ENCODE data around the gene WDTC1. TPM values are rescaled to one million over a fixed set of nuclear protein-coding genes. Genes with fewer than 3 reads are reported as not detected.

WDTC1 gene
- total RNA-seq, 4 donors from 2014 or later, result 40.0 to 75.5 (median 49.9) TPM

DNA sequence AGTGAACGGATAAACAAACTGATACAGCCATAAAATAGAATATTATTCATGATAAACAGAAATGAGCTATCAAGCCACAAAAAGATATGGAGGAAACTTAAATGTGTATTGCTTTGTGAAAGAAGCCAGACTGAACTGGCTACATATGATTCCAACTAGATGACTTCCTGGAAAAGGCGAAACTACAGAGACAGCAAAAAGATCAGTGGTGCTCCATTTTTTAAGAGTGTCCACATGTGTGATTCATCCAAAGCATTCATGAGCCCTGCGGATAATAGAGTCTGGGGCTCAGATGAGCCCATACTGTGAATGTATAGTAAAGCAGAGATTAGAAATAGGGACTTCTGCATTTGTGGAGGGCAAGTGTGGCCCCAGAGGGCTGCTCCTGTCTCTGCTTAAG, 79.7 kb downstream of the WDTC1 start:
- Histone ChIP-seq H3K9me3 (no peaks in the 10 kb centered on the region), H3K36me3 (peaks cover 0 to 6% of the 10 kb centered on the region in 2 donors), H3K4me1 (no peaks in the 10 kb centered on the region), H3K4me3 (no peak overlapping the region), H3K27me3 (no peaks in the 10 kb centered on the region), H3K27ac (no peak overlapping the region)
- 59 to 65% methylated on average over 2 to 3 of the region's 3 CpGs for whole genome bisulfite sequencing, 2 donors (ENCODE audit: low coverage in 1 of 2)
- ATAC-seq, result no peak
- TF ChIP-seq POLR2A (IDR thresholded peaks at IDR 0.05) (no peak), CTCF (IDR thresholded peaks at IDR 0.05) (no peak), POLR2AphosphoS5 (IDR thresholded peaks at IDR 0.05) (no peak), EP300 (IDR thresholded peaks at IDR 0.05) (no peak)

DNA sequence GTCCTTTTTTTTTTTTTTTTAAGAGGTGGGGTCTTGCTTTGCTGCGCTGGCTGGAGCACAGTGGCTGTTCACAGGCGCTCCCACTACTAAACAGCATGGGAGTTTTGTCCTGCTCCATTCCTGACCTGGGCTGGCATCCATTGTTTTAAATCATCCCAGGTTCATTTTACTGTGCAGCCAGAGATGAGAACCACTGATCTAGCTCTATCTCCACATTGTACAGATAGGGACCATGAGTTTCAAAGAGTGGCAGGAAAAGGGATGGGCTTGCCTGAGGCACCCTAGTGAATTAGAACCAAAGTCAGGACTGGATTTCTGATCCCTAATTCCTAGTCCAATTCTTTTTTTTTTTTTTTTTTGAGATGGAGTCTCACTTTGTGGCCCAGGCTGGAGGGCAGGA, 80.3 kb downstream of the WDTC1 start:
- H3K36me3 ChIP-seq, result peaks cover 0 to 6% of the 10 kb centered on the region in 2 donors
- no peak overlapping the region for H3K4me3 ChIP-seq
- 91% methylated on average over 2 of the region's 2 CpGs; no CpG with 5 or more reads in 1 of the 2 donors for WGBS, 2 donors (ENCODE audit: low coverage in 1 of 2)
- H3K9me3 ChIP-seq, result no peaks in the 10 kb centered on the region
- TF ChIP-seq EP300 (IDR thresholded peaks at IDR 0.05) (no peak), POLR2A (IDR thresholded peaks at IDR 0.05) (no peak), CTCF (IDR thresholded peaks at IDR 0.05) (no peak), POLR2AphosphoS5 (IDR thresholded peaks at IDR 0.05) (no peak)
- ATAC-seq, result no peak
- no peaks in the 10 kb centered on the region for H3K27me3 ChIP-seq
- H3K4me1 ChIP-seq, result no peaks in the 10 kb centered on the region
- no peak overlapping the region for H3K27ac ChIP-seq

DNA sequence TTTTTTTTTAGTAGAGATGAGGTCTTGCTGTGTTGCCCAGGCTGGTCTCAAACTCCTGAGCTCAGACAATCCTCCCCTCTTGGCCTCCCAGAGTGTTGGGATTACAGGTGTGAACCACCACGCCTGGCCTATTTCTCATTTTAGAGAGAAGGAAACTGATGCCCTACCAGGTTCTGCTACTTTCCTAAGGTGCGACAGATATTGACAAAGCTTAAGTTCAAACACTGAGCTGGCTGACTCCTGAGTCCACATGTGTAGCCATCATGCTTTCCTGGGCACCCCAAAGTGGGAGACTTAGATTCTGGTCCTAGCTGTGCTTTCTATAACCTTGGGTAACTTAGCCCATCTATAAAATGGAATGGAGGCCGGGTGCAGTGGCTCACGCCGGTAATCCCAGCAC, 82.4 kb downstream of the WDTC1 start:
- Histone ChIP-seq H3K27me3 (no peaks in the 10 kb centered on the region), H3K27ac (no peak overlapping the region), H3K4me1 (peaks cover 0 to 8% (median 0%) of the 10 kb centered on the region in 3 donors), H3K4me3 (no peak overlapping the region), H3K9me3 (no peaks in the 10 kb centered on the region), H3K36me3 (no peaks in the 10 kb centered on the region)
- no peak for ATAC-seq
- WGBS, 2 donors (ENCODE audit: low coverage in 1 of 2), result 70% methylated on average over 2 of the region's 5 CpGs; no CpG with 5 or more reads in 1 of the 2 donors
- TF ChIP-seq CTCF (IDR thresholded peaks at IDR 0.05), result no peak
- TF ChIP-seq EP300 (IDR thresholded peaks at IDR 0.05), result no peak
- TF ChIP-seq POLR2AphosphoS5 (IDR thresholded peaks at IDR 0.05), result no peak
- no peak for TF ChIP-seq POLR2A (IDR thresholded peaks at IDR 0.05)

- no peak overlapping the region for H3K27ac ChIP-seq
These were observed 83.7 kb downstream of the WDTC1 start for GRCh38 chr1:27318136-27318535.

More at GRCh38 chr1:27318136-27318535, 83.7 kb downstream of the WDTC1 start:
- H3K9me3 ChIP-seq, result no peaks in the 10 kb centered on the region
- no peak overlapping the region for H3K4me3 ChIP-seq
- no peaks in the 10 kb centered on the region for H3K27me3 ChIP-seq
- no peak for TF ChIP-seq CTCF (IDR thresholded peaks at IDR 0.05)
- no peak for TF ChIP-seq EP300 (IDR thresholded peaks at IDR 0.05)
- no peak for TF ChIP-seq POLR2AphosphoS5 (IDR thresholded peaks at IDR 0.05)
- TF ChIP-seq POLR2A (IDR thresholded peaks at IDR 0.05), result no peak
- WGBS, 2 donors (ENCODE audit: low coverage in 1 of 2), result 7 to 15% methylated on average over 2 to 4 of the region's 4 CpGs
- ATAC-seq, result no peak
- peaks cover 0 to 13% (median 4%) of the 10 kb centered on the region in 3 donors for H3K4me1 ChIP-seq
- no peaks in the 10 kb centered on the region for H3K36me3 ChIP-seq

Measured in gastroesophageal sphincter (tissue), 4 donors.